B cell (primary cell): Measurements from ENCODE around the gene CACHD1. TPM values are rescaled to one million over a fixed set of nuclear protein-coding genes. Genes with fewer than 3 reads are reported as not detected.

Experiments used
- ATAC-seq: fragments of 200-7000 bp; cut with Tn5 transposase; one replicate; pipeline ENCODE4 v1.10.0; 2021; ENCODE audit warnings: low read depth, mild to moderate bottlenecking, moderate number of reproducible peaks, moderate library complexity
- CTCF ChIA-PET: fragments of 350-600 bp; sonication (Branson Sonifier 250); formaldehyde crosslinking; loops from one replicate; lab custom pipeline; 2021; ENCODE audit warnings: antibody characterized with exemption, inconsistent platforms; lab: Charles Lee
- POLR2A ChIA-PET: fragments of 350-600 bp; sonication (Branson Sonifier 250); formaldehyde crosslinking; loops from one replicate; lab custom pipeline; 2021; ENCODE audit warnings: antibody characterized with exemption; lab: Charles Lee
- DNase-seq: peaks from one replicate; pipeline ENCODE4 v3.0.0; 2013
- H2AFZ ChIP-seq: 2 replicates; pipeline ENCODE4 v1.6.1; 2012; ENCODE audit warnings: mild to moderate bottlenecking, low read depth, low read length; ENCODE audit not compliant: insufficient read depth, poor library complexity, severe bottlenecking
- H3K27ac ChIP-seq, 2 donors: 1 replicate in 1 of 2; 2 replicates in 1 of 2; pipeline ENCODE4 v1.5.1; 2012 to 2013; ENCODE audit warnings: low read length in 2 of 2, mild to moderate bottlenecking in 2 of 2, moderate library complexity in 1 of 2
- H3K27me3 ChIP-seq, 4 experiments: fragments of 200-600 bp in 1 of 4; sonication (generic) in 1 of 4; replicated peaks in 1 of 4; 1 replicate in 2 of 4; 2 replicates in 2 of 4; pipeline versions ENCODE4 v1.6.1 to v1.7.0; 2013 to 2016; ENCODE audit warnings: low read length in 3 of 4, mild to moderate bottlenecking in 2 of 4, mixed read lengths in 1 of 4, moderate library complexity in 1 of 4; ENCODE audit not compliant: insufficient read depth in 4 of 4, control insufficient read depth in 3 of 4; ENCODE audit errors: control extremely low read depth in 1 of 4
- H3K36me3 ChIP-seq, 2 experiments: replicated peaks in 1 of 2; 1 replicate in 1 of 2; 2 replicates in 1 of 2; pipeline versions ENCODE4 v1.6.1 to v1.7.1; 2013; ENCODE audit warnings: low read length in 1 of 2; ENCODE audit not compliant: insufficient read depth in 2 of 2, control insufficient read depth in 1 of 2; ENCODE audit errors: control extremely low read depth in 1 of 2, extremely low read depth in 1 of 2
- H3K4me1 ChIP-seq, 2 donors: fragments of 200-600 bp in 1 of 2; sonication (generic) in 1 of 2; 1 replicate in 1 of 2; 2 replicates in 1 of 2; pipeline versions ENCODE4 v1.5.1 to v1.6.1; 2013 to 2017; ENCODE audit warnings: low read length in 2 of 2; ENCODE audit not compliant: control insufficient read depth in 2 of 2, insufficient read depth in 2 of 2
- H3K4me2 ChIP-seq: replicated peaks from 2 replicates; pipeline ENCODE3; 2012; ENCODE audit warnings: mild to moderate bottlenecking, low read depth, low read length; ENCODE audit not compliant: poor library complexity, severe bottlenecking
- H3K4me3 ChIP-seq, 5 experiments: fragments of 200-600 bp in 1 of 5; sonication (generic) in 1 of 5; 1 replicate in 3 of 5; 2 replicates in 2 of 5; pipeline versions ENCODE4 v1.5.1 to v1.7.0; 2011 to 2016; ENCODE audit warnings: low read length in 4 of 5, mild to moderate bottlenecking in 4 of 5, low read depth in 2 of 5, control low read depth in 1 of 5, moderate library complexity in 1 of 5; ENCODE audit not compliant: insufficient read depth in 1 of 5; ENCODE audit errors: control extremely low read depth in 1 of 5, extremely low read depth in 1 of 5
- H3K79me2 ChIP-seq: fragments of 200-600 bp; sonication (generic); one replicate; pipeline ENCODE4 v1.6.0; 2016; ENCODE audit warnings: low read length; ENCODE audit not compliant: control insufficient read depth, insufficient read depth
- H3K9ac ChIP-seq: fragments of 200-600 bp; sonication (generic); 2 replicates; pipeline ENCODE4 v1.6.1; 2017; ENCODE audit warnings: mild to moderate bottlenecking, low read length, moderate library complexity
- H3K9me3 ChIP-seq, 3 donors: one replicate each; pipeline versions ENCODE4 v1.6.1 to v1.7.1; 2013; ENCODE audit warnings: low read length in 2 of 3; ENCODE audit not compliant: control insufficient read depth in 2 of 3, insufficient read depth in 1 of 3; ENCODE audit errors: control extremely low read depth in 1 of 3
- H4K20me1 ChIP-seq: 2 replicates; pipeline ENCODE4 v1.6.0; 2012; ENCODE audit warnings: mild to moderate bottlenecking, low read length; ENCODE audit not compliant: insufficient read depth, control insufficient read depth, poor library complexity, severe bottlenecking
- H3K27ac Mint-ChIP-seq: one replicate; pipeline ENCODE4 v1.8.0; 2021; ENCODE audit warnings: mixed read lengths
- H3K27me3 Mint-ChIP-seq: one replicate; pipeline ENCODE4 v1.8.0; 2021; ENCODE audit warnings: mixed read lengths
- H3K4me1 Mint-ChIP-seq: one replicate; pipeline ENCODE4 v1.8.0; 2021; ENCODE audit warnings: mixed read lengths
- H3K4me3 Mint-ChIP-seq: one replicate; pipeline ENCODE4 v1.8.0; 2021; ENCODE audit warnings: mixed read lengths
- H3K9me3 Mint-ChIP-seq: one replicate; pipeline ENCODE4 v1.8.0; 2022; ENCODE audit warnings: mixed read lengths; ENCODE audit not compliant: insufficient read depth
- EZH2 ChIP-seq: IDR thresholded peaks from 2 replicates; pipeline ENCODE4 v1.6.1; 2012; ENCODE audit warnings: borderline replicate concordance, low read depth, mild to moderate bottlenecking, moderate library complexity, low read length; ENCODE audit not compliant: insufficient read depth, poor library complexity, severe bottlenecking
- WGBS: methylation state at CpG from one replicate; pipeline ENCODE4 v1.1.5; 2013; ENCODE audit warnings: missing lambda C conversion rate; ENCODE audit not compliant: insufficient coverage; 5-methylcytosine and 5-hydroxymethylcytosine counted together
- intact Hi-C: fragments of 100-400 bp; cut with micrococcal nuclease; formaldehyde crosslinking; loops from one replicate; pipeline ENCODE4 v1.10.0; 2022
- polyA plus RNA-seq: library from polyadenylated mRNA; depleted of rRNA; stranded (reverse); fragments of >200 nt; gene quantifications from 2 replicates; pipeline ENCODE4 v1.2.3, GENCODE V29; 2012
- total RNA-seq, 2 donors: library from RNA; stranded (reverse); fragments of 120-200 nt in 1 of 2; gene quantifications; 1 replicate in 1 of 2; 2 replicates in 1 of 2; pipeline versions ENCODE4 v1.2.3 to v1.2.4, GENCODE V29; 2013 to 2022
- TF ChIP-seq, protein P1 (sequence below): fragments of 200-600 bp; IDR thresholded peaks from one replicate; pipeline ENCODE4 v1.8.0; 2022; ENCODE audit warnings: antibody characterized with exemption, mild to moderate bottlenecking

CACHD1 gene
- total and polyA plus RNA-seq, 2 donors (not counting 1 experiment from before 2014, with no cell fraction given), result not detected

DNA sequence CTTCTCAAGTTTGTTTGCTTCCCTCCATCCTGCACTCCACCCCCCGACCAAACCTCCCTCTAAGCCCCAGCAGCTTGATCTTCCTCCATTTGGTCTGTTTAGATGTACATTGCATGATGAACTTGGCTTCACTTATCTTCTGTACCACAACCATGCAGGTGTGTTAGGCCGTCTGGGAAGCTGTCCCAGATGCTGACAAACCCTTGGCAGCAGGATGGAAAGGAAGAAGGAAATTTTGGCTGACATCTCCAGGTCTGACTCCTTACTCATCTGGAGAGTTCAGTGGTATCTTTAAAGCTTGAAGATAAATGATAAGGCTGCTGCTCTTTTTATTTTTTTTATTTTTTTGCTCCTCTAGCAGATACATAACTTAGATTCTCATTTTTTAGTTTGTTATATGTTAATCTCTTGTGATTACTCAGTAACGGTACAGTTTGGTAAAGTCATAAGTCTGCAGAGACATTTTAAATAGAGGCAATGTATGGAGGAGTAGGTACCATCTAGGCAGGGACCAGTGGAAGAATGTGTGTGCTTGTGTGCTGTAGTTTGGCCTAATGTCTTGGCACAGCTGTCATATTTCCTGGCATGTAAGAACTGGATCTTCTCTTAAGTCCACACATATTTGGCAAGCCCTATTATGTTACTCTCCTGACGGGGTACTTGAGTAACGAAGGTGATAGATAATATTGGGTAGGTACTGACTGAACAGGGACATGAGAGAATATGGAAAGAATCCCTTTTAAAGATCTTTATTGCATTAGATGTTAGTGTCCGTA is 79.7 kb downstream of the CACHD1 start:
- Mint-ChIP-seq H3K4me3 (no peak overlapping the region), H3K4me1 (no peaks in the 10 kb centered on the region), H3K27me3 (peaks cover 3% of the 10 kb centered on the region), H3K9me3 (no peaks in the 10 kb centered on the region), H3K27ac (no peak overlapping the region)
- Histone ChIP-seq H3K27ac (no peak overlapping the region), H3K9me3 (no peaks in the 10 kb centered on the region), H4K20me1 (no peaks in the 10 kb centered on the region), H3K79me2 (no peaks in the 10 kb centered on the region), H3K4me1 (no peaks in the 10 kb centered on the region), H3K36me3 (no peaks in the 10 kb centered on the region), H3K4me3 (no peak overlapping the region), H3K9ac (no peak overlapping the region), H2AFZ (no peak overlapping the region), H3K27me3 (no peaks in the 10 kb centered on the region), H3K4me2 (no peak overlapping the region)
- WGBS, result 100% methylated on average over 2 of the region's 6 CpGs
- CTCF ChIA-PET, result no interaction called here
- intact Hi-C loops, result no loop called here
- TF ChIP-seq, protein P1, sequence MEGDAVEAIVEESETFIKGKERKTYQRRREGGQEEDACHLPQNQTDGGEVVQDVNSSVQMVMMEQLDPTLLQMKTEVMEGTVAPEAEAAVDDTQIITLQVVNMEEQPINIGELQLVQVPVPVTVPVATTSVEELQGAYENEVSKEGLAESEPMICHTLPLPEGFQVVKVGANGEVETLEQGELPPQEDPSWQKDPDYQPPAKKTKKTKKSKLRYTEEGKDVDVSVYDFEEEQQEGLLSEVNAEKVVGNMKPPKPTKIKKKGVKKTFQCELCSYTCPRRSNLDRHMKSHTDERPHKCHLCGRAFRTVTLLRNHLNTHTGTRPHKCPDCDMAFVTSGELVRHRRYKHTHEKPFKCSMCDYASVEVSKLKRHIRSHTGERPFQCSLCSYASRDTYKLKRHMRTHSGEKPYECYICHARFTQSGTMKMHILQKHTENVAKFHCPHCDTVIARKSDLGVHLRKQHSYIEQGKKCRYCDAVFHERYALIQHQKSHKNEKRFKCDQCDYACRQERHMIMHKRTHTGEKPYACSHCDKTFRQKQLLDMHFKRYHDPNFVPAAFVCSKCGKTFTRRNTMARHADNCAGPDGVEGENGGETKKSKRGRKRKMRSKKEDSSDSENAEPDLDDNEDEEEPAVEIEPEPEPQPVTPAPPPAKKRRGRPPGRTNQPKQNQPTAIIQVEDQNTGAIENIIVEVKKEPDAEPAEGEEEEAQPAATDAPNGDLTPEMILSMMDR, result no peak
- no peak for TF ChIP-seq EZH2
- ATAC-seq (no peak), DNase-seq (no peak)
- POLR2A ChIA-PET, result no interaction called here

DNA sequence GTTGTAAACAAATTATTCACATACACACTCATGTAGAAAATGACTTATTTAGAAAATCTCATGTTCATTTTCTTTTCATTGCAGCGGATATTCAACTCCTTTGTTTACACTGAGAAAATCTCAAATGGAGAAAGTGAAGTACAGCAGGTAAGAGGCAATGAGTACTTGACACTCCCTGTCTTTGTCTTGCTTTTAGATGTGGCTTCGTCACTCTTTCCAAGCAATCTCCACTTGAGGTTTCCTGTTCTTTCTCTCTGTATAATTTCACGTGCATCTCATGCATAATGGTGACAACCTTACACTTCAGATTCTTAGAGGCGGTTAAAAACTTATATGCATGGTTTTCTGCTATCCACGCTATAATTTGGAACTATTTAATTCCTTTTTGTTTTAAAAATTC is 80.6 kb downstream of the CACHD1 start:
- ATAC-seq (no peak), DNase-seq (no peak)
- 50% methylated on average over 2 of the region's 5 CpGs for WGBS
- TF ChIP-seq, protein P1, result no peak
- TF ChIP-seq EZH2, result no peak
- intact Hi-C loops, result no loop called here
- Histone ChIP-seq H3K27ac (no peak overlapping the region), H3K36me3 (no peaks in the 10 kb centered on the region), H3K27me3 (no peaks in the 10 kb centered on the region), H3K4me1 (no peaks in the 10 kb centered on the region), H3K9ac (no peak overlapping the region), H4K20me1 (no peaks in the 10 kb centered on the region), H3K79me2 (no peaks in the 10 kb centered on the region), H3K4me3 (no peak overlapping the region), H2AFZ (no peak overlapping the region), H3K9me3 (no peaks in the 10 kb centered on the region), H3K4me2 (no peak overlapping the region)
- no peak overlapping the region for H3K27ac Mint-ChIP-seq
- H3K4me1 Mint-ChIP-seq, result no peaks in the 10 kb centered on the region
- CTCF ChIA-PET, result interaction anchor here (1.1 kb wide), 1 partner anchor 127 kb away, joined by 3 read pairs; no protein-coding TSS in a partner anchor
- no peak overlapping the region for H3K4me3 Mint-ChIP-seq
- POLR2A ChIA-PET, result no interaction called here
- peaks cover 3% of the 10 kb centered on the region for H3K27me3 Mint-ChIP-seq
- no peaks in the 10 kb centered on the region for H3K9me3 Mint-ChIP-seq
